Prostate gland (tissue), 2 donors: ENCODE measurements around the gene CNTNAP2. TPM values are rescaled to one million over a fixed set of nuclear protein-coding genes. Genes with fewer than 3 reads are reported as not detected.

Experiments
- DNase-seq: peaks from one replicate; pipeline ENCODE4 v3.0.0-alpha.2; 2019; ENCODE audit warnings: low spot score
- H3K27ac ChIP-seq, 2 donors: fragments of 200-600 bp; sonication (generic); 2 replicates each; pipeline ENCODE4 v1.5.1; 2017 to 2019
- H3K27me3 ChIP-seq: fragments of 200-600 bp; sonication (generic); replicated peaks from 2 replicates; pipeline ENCODE4 v1.5.1; 2019; ENCODE audit not compliant: insufficient read depth
- H3K36me3 ChIP-seq, 2 donors: fragments of 200-600 bp; sonication (generic); 1 replicate in 1 of 2; 2 replicates in 1 of 2; pipeline versions ENCODE4 v1.5.1 to v1.8.1; 2017 to 2019
- H3K4me1 ChIP-seq: fragments of 200-600 bp; sonication (generic); replicated peaks from 2 replicates; pipeline ENCODE4 v1.5.1; 2019
- H3K4me3 ChIP-seq, 2 donors: fragments of 200-600 bp; sonication (generic); 2 replicates each; pipeline ENCODE4 v1.5.1; 2017 to 2019
- H3K9me3 ChIP-seq: fragments of 200-600 bp; sonication (generic); 2 replicates; pipeline ENCODE4 v1.5.1; 2017
- CTCF ChIP-seq, 4 experiments: fragments of 200-600 bp in 2 of 4; fragments of 450-650 bp in 2 of 4; sonication (generic) in 2 of 4; IDR thresholded peaks; 1 replicate in 3 of 4; 2 replicates in 1 of 4; pipeline ENCODE4 v1.5.1; 2016 to 2019; ENCODE audit warnings: antibody characterized with exemption in 4 of 4, mild to moderate bottlenecking in 2 of 4, moderate library complexity in 2 of 4
- POLR2A ChIP-seq: fragments of 450-650 bp; IDR thresholded peaks from one replicate; pipeline ENCODE4 v1.6.1; 2016; ENCODE audit warnings: antibody characterized with exemption, mild to moderate bottlenecking
- POLR2AphosphoS5 ChIP-seq: sonication (generic); formaldehyde crosslinking; IDR thresholded peaks from one replicate; pipeline ENCODE4 v1.6.1; 2017; ENCODE audit warnings: antibody characterized with exemption
- WGBS: methylation state at CpG from one replicate; pipeline ENCODE4 v1.1.5; 2018; 5-methylcytosine and 5-hydroxymethylcytosine counted together
- intact Hi-C: fragments of 100-400 bp; cut with DNase I; formaldehyde crosslinking; loops from one replicate; pipeline ENCODE4 v1.14.2; 2022
- total RNA-seq, 2 donors: library from RNA; depleted of rRNA; stranded (reverse); fragments of >200 nt; gene quantifications; one replicate each; pipeline ENCODE4 v1.1.0, GENCODE V29; 2016

Gene CNTNAP2
- total RNA-seq, 2 donors from 2014 or later, result 10.6 to 43.7 TPM

- no peak for DNase-seq
- H3K27ac ChIP-seq, result no peak overlapping the region
- TF ChIP-seq POLR2A, result no peak
- no peak for TF ChIP-seq CTCF (IDR thresholded peaks at IDR 0.05)
- no peak for TF ChIP-seq POLR2AphosphoS5
- no peaks in the 10 kb centered on the region for H3K4me1 ChIP-seq
- H3K9me3 ChIP-seq, result no peaks in the 10 kb centered on the region
- intact Hi-C loops, result no loop called here
- no peak overlapping the region for H3K4me3 ChIP-seq
- no peaks in the 10 kb centered on the region for H3K27me3 ChIP-seq
- WGBS, result 87% methylated on average over 3 of the region's 3 CpGs
- no peaks in the 10 kb centered on the region for H3K36me3 ChIP-seq
Observed at GRCh38 chr7:148212731-148213130, 2096.1 kb downstream of the CNTNAP2 start.

- Histone ChIP-seq H3K27me3 (no peaks in the 10 kb centered on the region), H3K4me1 (no peaks in the 10 kb centered on the region), H3K36me3 (no peaks in the 10 kb centered on the region), H3K9me3 (no peaks in the 10 kb centered on the region), H3K4me3 (no peak overlapping the region), H3K27ac (no peak overlapping the region)
- TF ChIP-seq POLR2AphosphoS5 (no peak), CTCF (IDR thresholded peaks at IDR 0.05) (no peak), POLR2A (no peak)
- intact Hi-C loops, result no loop called here
- 94% methylated on average over 4 of the region's 4 CpGs for WGBS
- DNase-seq, result no peak
Observed at GRCh38 chr7:148214101-148214500, 2097.5 kb downstream of the CNTNAP2 start.

GRCh38 chr7:148218603-148219002 is 2102.0 kb downstream of the CNTNAP2 start:
- H3K27me3 ChIP-seq, result no peaks in the 10 kb centered on the region
- WGBS, result 98% methylated on average over 4 of the region's 4 CpGs
- H3K4me3 ChIP-seq, result no peak overlapping the region
- TF ChIP-seq POLR2AphosphoS5, result no peak
- no peak for TF ChIP-seq CTCF (IDR thresholded peaks at IDR 0.05)
- TF ChIP-seq POLR2A, result no peak
- intact Hi-C loops, result no loop called here
- no peaks in the 10 kb centered on the region for H3K9me3 ChIP-seq
- no peaks in the 10 kb centered on the region for H3K36me3 ChIP-seq
- no peak overlapping the region for H3K27ac ChIP-seq
- DNase-seq, result no peak
- H3K4me1 ChIP-seq, result no peaks in the 10 kb centered on the region

- 38% methylated on average over 5 of the region's 5 CpGs for WGBS
- TF ChIP-seq POLR2A (no peak), POLR2AphosphoS5 (no peak), CTCF (IDR thresholded peaks at IDR 0.05) (no peak)
- H3K36me3 ChIP-seq, result no peaks in the 10 kb centered on the region
- no peak overlapping the region for H3K27ac ChIP-seq
- peak; percentile 10 for DNase-seq
- H3K4me1 ChIP-seq, result no peaks in the 10 kb centered on the region
- H3K4me3 ChIP-seq, result no peak overlapping the region
- intact Hi-C loops, result no loop called here
- H3K9me3 ChIP-seq, result no peaks in the 10 kb centered on the region
- H3K27me3 ChIP-seq, result no peaks in the 10 kb centered on the region
Observed at GRCh38 chr7:148222721-148223120, 2106.1 kb downstream of the CNTNAP2 start.

GRCh38 chr7:148223160-148223559 is 2106.6 kb downstream of the CNTNAP2 start:
- H3K4me3 ChIP-seq, result no peak overlapping the region
- no peak for TF ChIP-seq POLR2A
- TF ChIP-seq CTCF (IDR thresholded peaks at IDR 0.05), result no peak
- no peak for TF ChIP-seq POLR2AphosphoS5
- intact Hi-C loops, result no loop called here
- 80% methylated on average over 1 of the region's 1 CpG for WGBS
- no peaks in the 10 kb centered on the region for H3K9me3 ChIP-seq
- no peak overlapping the region for H3K27ac ChIP-seq
- DNase-seq, result no peak
- H3K36me3 ChIP-seq, result no peaks in the 10 kb centered on the region
- no peaks in the 10 kb centered on the region for H3K4me1 ChIP-seq
- H3K27me3 ChIP-seq, result no peaks in the 10 kb centered on the region
